ENCODE measurements around the gene UTP3.
"Not testable (repeated sequence)": the region's sequence is repeated elsewhere in the genome, so short reads cannot be mapped to it uniquely, and the experiment has no call there.

UTP3 gene

GRCh38 chr4:70687392-70687791 lies 940 bp upstream of the UTP3 start:
- peak in 1 of 2 donors; percentile 10 for DNase-seq

- no peak for DNase-seq
Measured at GRCh38 chr4:70688795-70689231, 481 bp downstream of the UTP3 start.

- DNase-seq, result no peak
Measured at GRCh38 chr4:70691661-70692060, 3.3 kb downstream of the UTP3 start.

DNA sequence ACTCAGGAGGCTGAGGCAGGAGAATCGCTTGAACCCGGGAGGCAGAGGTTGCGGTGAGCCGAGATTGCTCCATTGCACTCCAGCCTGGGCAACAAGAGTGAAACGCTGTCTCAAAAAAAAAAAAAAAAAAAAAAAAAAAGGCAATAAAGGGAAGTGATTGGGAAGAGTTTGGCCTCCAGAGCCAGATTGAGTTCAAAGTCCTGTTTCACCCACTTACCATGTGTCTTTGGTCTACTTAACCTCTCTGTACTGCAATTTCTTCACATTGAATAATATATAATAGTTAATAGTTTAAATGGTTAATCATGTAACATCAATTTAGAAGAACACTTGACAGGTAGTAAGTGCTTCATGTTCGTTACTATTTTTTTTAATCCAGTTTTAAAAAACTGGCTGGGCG lies 6.3 kb downstream of the UTP3 start:
- not testable (repeated sequence) for DNase-seq

DNA sequence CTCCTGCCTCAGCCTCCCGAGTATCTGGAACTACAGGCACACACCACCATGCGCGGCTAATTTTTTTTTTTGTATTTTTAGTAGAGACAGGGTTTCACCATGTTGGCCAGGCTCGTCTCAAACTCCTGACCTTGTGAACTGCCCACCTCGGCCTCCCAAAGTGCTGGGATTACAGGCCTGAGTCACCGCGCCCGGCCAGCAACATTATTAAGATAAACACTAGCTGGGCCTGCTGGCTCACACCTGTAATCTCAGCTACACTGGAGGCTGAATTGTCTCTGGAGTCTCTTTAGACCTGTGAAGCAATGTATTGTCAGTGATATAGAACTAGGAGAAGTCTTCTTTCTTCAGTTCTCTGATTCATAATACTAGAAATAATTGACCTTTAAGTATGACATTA lies 10.1 kb downstream of the UTP3 start:
- not testable (repeated sequence) for DNase-seq

DNA sequence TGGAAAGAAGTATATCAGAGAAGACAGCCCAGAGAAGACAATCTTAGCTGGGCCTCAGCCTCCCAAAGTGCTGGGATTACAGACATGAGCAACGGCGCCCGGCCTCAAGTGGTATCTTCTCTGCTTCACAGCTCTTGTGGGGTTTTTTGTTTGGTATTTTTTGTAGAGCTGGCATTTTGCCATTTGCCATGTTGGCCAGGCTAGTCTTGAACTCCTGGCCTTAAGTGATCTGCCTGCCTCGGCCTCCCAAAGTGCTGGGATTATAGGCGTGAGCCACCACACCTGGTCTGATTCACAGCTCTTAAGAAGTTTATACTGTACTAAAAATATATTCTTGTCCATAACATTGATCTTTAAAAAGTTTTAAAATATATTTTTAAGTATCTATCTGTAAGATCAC lies 12.4 kb downstream of the UTP3 start:
- DNase-seq, result no peak

GRCh38 chr4:70701271-70701670 lies 12.9 kb downstream of the UTP3 start:
- no peak for DNase-seq

GRCh38 chr4:70702592-70702991 lies 14.3 kb downstream of the UTP3 start:
- DNase-seq, result not testable (repeated sequence)

GRCh38 chr4:70703619-70704214 lies 15.4 kb downstream of the UTP3 start:
- DNase-seq, result no peak

DNA sequence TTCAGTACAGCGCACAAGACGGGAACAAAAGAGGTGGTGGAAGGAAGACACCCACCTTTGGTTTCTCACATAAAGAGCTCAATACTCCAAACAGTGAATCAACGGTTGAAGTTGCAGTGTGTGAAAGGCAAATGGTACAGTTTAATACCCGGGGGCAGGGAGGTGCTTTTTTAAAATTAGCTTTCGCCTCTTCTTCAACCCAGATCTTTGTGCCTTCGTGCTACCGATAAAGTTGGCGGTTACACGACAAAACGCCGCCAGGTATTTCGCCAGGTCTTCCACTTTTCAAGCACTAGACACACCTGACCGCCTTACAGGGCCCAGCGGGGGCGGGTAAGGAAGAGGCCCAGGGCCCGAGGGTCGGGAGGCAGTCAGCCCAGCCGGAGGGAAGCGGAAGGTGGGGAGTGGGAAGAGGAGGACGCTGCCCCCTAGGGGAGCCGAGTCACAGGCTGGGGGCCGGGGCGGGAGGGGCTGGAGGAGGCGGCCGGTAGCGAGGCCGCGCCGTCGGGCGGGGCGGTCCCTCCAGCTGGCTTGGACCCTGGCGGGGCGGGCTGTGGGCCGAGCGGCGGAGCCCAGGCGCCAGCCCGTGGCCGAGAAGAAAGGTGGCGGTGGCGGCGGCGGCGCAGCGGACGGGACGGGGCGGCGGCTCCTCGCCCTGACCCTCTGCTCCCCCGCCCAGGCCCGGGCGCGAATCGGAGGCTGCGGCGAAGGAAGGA lies 16.0 kb downstream of the UTP3 start:
- DNase-seq, result peak; percentile 32 to 37

GRCh38 chr4:70704931-70705182 lies 16.5 kb downstream of the UTP3 start:
- DNase-seq, result no peak

DNA sequence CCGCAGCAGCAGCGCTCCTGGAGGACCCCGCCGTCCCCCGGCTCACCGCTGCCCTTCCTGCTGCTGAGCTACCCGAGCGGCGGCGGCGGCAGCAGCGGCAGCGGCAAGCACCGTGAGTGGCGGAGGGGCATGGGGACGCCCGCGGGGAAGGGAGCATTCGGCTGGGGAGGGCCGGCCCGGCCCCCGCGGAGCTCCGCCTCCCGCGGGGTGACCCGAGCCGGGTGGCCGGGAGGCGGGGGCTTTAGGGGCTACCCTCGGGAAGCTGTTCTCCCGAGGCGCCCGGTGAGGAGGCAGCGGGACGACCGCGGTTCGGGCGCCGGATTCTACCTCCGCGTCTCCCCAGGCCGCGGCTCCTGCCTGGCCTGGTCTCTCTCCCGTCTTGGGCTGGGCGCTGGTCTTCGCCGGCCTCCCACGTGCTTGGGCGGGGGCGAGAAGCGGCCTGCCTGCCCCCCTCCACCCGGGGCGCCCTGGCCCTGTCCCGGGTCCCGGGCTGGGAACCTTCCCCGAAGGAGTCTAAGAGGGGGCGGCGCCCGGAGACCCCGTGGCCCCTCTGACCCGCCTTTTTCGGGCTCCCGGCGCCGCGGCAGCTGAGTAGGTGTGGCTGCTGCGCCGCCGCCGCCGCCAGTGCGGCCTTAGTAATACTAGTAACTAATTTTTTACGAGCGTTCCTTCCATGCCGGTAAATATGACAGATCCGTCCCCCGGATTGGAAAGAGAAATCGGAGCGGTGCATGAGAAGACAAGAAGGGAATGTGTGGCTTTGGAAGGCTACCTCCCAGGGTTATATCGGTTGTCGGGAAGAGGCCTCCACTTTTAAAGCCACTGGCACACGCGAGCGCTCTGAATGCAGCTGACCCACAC lies 17.1 kb downstream of the UTP3 start:
- peak; percentile 58 to 59 for DNase-seq

DNA sequence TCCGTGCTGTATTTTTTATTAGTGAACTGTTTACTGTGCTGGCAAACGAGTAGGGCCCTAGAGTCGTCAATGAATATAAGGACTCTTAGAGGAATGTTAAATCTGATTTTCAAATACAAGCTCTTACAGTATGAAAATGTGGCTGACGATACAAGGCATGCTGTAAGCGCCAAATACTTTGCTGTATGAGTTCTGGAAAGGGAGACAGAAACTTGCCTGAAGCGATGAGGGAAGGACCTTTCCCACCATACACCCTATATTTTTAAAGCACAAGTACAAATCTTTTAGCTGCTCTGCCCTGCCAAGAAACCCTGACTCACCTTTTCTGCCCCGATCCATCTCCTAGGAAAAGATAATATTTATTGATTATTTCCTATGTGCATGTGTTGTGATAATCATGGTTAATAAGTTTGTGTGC lies 17.7 kb downstream of the UTP3 start:
- no peak for DNase-seq

DNA sequence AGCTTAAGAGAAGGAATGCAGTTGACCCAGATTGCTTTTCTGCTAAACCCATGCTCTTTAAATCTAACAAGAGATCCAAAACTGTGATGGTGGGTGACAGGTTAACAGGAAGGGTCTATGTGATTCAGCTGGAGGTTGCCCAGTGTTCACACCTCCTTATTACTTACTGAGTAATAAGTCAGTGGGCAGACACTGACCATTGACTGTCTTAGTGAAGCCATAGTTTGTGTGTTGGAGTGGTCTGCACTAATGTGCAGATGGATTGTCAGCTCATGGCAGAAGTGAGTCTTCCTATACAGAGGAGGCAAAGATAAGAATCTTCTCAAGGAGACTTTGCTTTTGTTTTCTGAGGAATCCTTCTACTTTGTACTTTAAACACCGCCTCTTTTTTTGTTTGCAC lies 18.2 kb downstream of the UTP3 start:
- no peak for DNase-seq

GRCh38 chr4:70709611-70710205 lies 21.4 kb downstream of the UTP3 start:
- DNase-seq, result no peak

- no peak for DNase-seq
Measured at GRCh38 chr4:70711599-70711998, 23.3 kb downstream of the UTP3 start.

GRCh38 chr4:70712150-70712549 lies 23.8 kb downstream of the UTP3 start:
- no peak for DNase-seq

DNA sequence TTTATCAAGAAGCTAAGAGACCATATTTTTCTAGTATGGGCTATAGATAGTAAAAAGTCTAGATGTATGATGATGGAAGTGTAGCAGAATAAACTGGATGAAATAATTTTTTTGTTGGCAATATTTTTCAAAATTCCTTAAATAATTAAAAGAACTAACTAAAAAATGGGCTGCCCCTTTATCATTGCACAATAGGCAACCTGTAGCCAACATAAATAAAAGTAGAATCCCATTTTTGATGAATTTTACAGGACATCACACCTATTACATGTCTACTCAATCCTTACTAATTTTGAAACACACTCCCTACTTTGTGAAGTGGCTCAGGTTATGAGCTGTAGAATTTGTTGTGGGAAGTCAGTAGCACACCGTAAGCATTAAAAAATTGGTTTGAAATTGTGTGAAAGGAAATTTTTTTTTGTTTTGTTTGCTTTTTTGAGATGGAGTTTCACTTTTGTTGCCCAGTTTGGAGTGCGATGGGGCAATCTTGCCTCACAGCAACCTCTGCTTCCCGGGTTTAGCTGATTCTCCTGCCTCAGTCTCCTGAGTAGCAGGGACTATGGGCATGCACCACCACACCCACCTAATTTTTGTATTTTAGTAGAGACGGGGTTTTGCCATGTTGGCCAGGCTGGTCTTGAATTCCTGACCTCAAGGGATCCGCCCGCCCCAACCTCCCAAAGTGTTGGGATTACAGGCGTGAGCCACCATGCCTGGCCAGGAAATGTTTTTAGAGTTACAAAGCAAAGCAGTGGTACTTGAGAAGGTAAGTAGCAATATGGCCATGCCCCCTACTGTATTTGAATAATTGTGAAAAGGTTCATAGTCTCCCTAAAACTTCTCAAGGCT lies 24.5 kb downstream of the UTP3 start:
- DNase-seq, result no peak

- DNase-seq, result no peak
Measured at GRCh38 chr4:70713453-70714078, 25.2 kb downstream of the UTP3 start.

DNA sequence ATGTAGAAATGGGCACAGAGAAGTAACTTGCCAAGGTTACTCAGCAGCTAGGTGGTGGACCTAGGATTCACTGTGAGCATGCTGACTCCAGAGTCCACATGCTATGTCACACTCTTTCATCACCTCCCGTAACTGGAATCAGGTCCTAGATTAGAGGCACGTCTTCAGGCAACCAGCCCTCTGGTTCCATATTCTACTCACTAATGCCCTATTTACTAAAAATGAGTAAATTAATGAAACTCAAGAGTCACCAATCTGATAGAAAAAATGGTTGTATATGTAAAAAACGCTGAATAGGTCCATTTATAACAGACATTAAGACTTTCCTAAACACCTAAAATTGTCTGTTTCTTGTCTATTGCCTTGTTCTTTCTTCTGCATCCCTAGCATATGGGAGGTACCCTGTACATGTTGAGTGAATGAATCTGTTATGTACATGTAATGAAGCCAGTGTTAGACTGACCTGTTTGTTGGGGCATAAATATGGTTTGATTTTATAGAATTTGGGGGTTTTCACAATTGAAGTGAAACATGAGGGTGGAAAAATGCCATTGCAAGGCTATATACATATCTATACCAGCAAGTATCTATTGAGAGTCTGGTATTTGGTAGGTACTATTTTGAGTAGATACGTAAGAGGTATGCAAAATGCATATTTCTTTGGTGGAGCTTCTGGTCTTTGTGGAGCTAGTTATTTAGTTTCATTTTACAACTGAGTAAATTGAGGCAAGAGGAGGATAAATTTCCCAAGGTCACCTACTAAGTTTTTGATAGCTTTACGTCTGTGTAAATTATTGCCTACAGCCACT lies 26.0 kb downstream of the UTP3 start:
- DNase-seq, result no peak

- DNase-seq, result no peak
Measured at GRCh38 chr4:70715097-70715496, 26.8 kb downstream of the UTP3 start.
